Panc1 (cell line): ENCODE data around the gene STARD13. TPM values are rescaled to one million over a fixed set of nuclear protein-coding genes. Genes with fewer than 3 reads are reported as not detected.

Experiments
- ATAC-seq: fragments of 200-7000 bp; cut with Tn5 transposase; 2 replicates; pipeline ENCODE4 v1.9.1; 2020; ENCODE audit warnings: mild to moderate bottlenecking, moderate library complexity
- BruUV-seq: library from RNA; stranded (reverse); fragments of 400-500 nt; replicated peaks from 2 replicates; lab custom pipeline; 2021; lab: Mats Ljungman, UMichigan
- CTCF ChIA-PET: fragments of 300-600 bp; sonication (Branson Sonifier 250); formaldehyde crosslinking; loops from one replicate; lab custom pipeline; 2022; ENCODE audit warnings: antibody characterized with exemption; lab: Charles Lee
- POLR2A ChIA-PET: fragments of 300-600 bp; sonication (Branson Sonifier 250); formaldehyde crosslinking; loops from one replicate; lab custom pipeline; 2022; ENCODE audit warnings: antibody characterized with exemption; lab: Charles Lee
- DNase-seq: peaks from one replicate; pipeline ENCODE4 v3.0.0-alpha.2; 2010; ENCODE audit warnings: low read depth, low spot score
- H3K27ac ChIP-seq: 2 replicates; pipeline ENCODE4 v1.5.1; 2011; ENCODE audit warnings: mild to moderate bottlenecking, low read length, inconsistent platforms
- H3K27me3 ChIP-seq: fragments of 200-500 bp; sonication (Bioruptor generic); 2 replicates; pipeline ENCODE4 v1.6.0; 2014; ENCODE audit warnings: low read length, inconsistent platforms; ENCODE audit not compliant: control insufficient read depth, insufficient read depth
- H3K36me3 ChIP-seq: fragments of 200-500 bp; sonication (Bioruptor generic); 2 replicates; pipeline ENCODE4 v1.5.1; 2014; ENCODE audit warnings: inconsistent platforms, mild to moderate bottlenecking, low read length, moderate library complexity; ENCODE audit not compliant: control insufficient read depth, insufficient read depth
- H3K4me1 ChIP-seq: 2 replicates; pipeline ENCODE4 v1.5.1; 2011; ENCODE audit warnings: inconsistent platforms, mild to moderate bottlenecking, low read length, moderate library complexity; ENCODE audit not compliant: control insufficient read depth, insufficient read depth
- H3K4me3 ChIP-seq, 2 experiments: 2 replicates each; pipeline ENCODE4 v1.5.1; 2011 to 2012; ENCODE audit warnings: low read depth in 2 of 2, low read length in 2 of 2, mild to moderate bottlenecking in 2 of 2, inconsistent platforms in 1 of 2, moderate library complexity in 1 of 2
- H3K9me3 ChIP-seq: fragments of 200-500 bp; sonication (Bioruptor generic); 2 replicates; pipeline ENCODE4 v1.5.1; 2014; ENCODE audit warnings: low read depth, mild to moderate bottlenecking, inconsistent platforms, low read length, moderate library complexity; ENCODE audit not compliant: control insufficient read depth, insufficient read depth
- POLR2AphosphoS5 ChIP-seq: IDR thresholded peaks from 2 replicates; pipeline ENCODE4 v1.6.1; 2012; ENCODE audit warnings: mild to moderate bottlenecking, low read depth, low read length, moderate library complexity
- SIN3A ChIP-seq: IDR thresholded peaks from 2 replicates; pipeline ENCODE4 v1.6.1; 2012; ENCODE audit warnings: low read depth, mild to moderate bottlenecking, low read length, moderate library complexity, borderline replicate concordance; ENCODE audit not compliant: insufficient read depth
- TCF7L2 ChIP-seq: IDR thresholded peaks from 2 replicates; pipeline ENCODE4 v1.6.1; 2011; ENCODE audit warnings: mild to moderate bottlenecking, low read depth, low read length, inconsistent platforms
- in situ Hi-C: cut with HindIII; loops from 2 replicates; pipeline ENCODE4 v1.10.0; 2016; ENCODE audit warnings: low sequenced_read_pairs, low pct_unique_long_range_greater_than_20kb
- intact Hi-C: fragments of 100-400 bp; cut with micrococcal nuclease; formaldehyde crosslinking; loops from one replicate; pipeline ENCODE4 v1.10.0; 2022; ENCODE audit not compliant: unreplicated experiment
- total RNA-seq: library from RNA; stranded (reverse); gene quantifications from one replicate; pipeline ENCODE4 v1.2.1, GENCODE V29; 2021; ENCODE audit not compliant: unreplicated experiment
- TF ChIP-seq, protein P1 (sequence below), 2 experiments: IDR thresholded peaks; 2 replicates each; pipeline ENCODE4 v1.6.1; 2011 to 2012; ENCODE audit warnings: low read depth in 2 of 2, control low read depth in 1 of 2, low read length in 1 of 2, mild to moderate bottlenecking in 1 of 2, moderate library complexity in 1 of 2; ENCODE audit not compliant: insufficient read depth in 1 of 2
- TF ChIP-seq, protein P2 (sequence below): fragments of 450-650 bp; IDR thresholded peaks from 2 replicates; pipeline ENCODE4 v1.5.1; 2017; ENCODE audit warnings: mild to moderate bottlenecking

The STARD13 gene
- total RNA-seq, 1 experiment from 2014 or later, result 6.5 TPM

DNA sequence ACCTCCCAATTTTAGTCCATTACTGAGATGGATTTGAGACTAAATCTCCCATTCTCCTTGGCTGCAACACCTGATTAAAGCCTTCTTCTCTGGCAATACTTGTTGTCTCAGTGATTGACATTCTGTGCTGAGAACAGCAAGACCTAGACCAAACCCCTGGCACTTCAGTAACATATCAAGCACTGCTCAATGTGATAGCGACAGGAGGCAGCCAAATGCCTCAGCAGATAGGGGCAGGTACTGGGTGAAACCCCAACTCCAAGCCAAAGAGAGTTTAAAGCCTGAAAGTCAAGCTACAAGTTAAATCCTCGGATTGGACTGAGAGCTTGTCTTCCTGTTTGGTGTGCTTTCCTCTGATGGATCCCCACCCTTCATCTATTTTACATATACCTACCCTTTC lies 52.7 kb downstream of the STARD13 start:
- ChIA-PET POLR2A (no interaction called here), CTCF (no interaction called here)
- Histone ChIP-seq H3K4me1 (peaks cover 16% of the 10 kb centered on the region), H3K9me3 (no peaks in the 10 kb centered on the region), H3K4me3 (no peak overlapping the region), H3K36me3 (no peaks in the 10 kb centered on the region), H3K27me3 (no peaks in the 10 kb centered on the region), H3K27ac (no peak overlapping the region)
- BruUV-seq, result no TSS peak
- no peak for DNase-seq
- ATAC-seq, result no peak
- TF ChIP-seq, protein P1, sequence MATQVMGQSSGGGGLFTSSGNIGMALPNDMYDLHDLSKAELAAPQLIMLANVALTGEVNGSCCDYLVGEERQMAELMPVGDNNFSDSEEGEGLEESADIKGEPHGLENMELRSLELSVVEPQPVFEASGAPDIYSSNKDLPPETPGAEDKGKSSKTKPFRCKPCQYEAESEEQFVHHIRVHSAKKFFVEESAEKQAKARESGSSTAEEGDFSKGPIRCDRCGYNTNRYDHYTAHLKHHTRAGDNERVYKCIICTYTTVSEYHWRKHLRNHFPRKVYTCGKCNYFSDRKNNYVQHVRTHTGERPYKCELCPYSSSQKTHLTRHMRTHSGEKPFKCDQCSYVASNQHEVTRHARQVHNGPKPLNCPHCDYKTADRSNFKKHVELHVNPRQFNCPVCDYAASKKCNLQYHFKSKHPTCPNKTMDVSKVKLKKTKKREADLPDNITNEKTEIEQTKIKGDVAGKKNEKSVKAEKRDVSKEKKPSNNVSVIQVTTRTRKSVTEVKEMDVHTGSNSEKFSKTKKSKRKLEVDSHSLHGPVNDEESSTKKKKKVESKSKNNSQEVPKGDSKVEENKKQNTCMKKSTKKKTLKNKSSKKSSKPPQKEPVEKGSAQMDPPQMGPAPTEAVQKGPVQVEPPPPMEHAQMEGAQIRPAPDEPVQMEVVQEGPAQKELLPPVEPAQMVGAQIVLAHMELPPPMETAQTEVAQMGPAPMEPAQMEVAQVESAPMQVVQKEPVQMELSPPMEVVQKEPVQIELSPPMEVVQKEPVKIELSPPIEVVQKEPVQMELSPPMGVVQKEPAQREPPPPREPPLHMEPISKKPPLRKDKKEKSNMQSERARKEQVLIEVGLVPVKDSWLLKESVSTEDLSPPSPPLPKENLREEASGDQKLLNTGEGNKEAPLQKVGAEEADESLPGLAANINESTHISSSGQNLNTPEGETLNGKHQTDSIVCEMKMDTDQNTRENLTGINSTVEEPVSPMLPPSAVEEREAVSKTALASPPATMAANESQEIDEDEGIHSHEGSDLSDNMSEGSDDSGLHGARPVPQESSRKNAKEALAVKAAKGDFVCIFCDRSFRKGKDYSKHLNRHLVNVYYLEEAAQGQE (IDR thresholded peaks at IDR 0.05; ENCODE audit: insufficient read depth in 1 of 2, low read depth in 2 of 2, low read length in 1 of 2), result no peak
- TF ChIP-seq SIN3A, result no peak
- TF ChIP-seq TCF7L2, result no peak
- TF ChIP-seq POLR2AphosphoS5, result no peak
- TF ChIP-seq, protein P2, sequence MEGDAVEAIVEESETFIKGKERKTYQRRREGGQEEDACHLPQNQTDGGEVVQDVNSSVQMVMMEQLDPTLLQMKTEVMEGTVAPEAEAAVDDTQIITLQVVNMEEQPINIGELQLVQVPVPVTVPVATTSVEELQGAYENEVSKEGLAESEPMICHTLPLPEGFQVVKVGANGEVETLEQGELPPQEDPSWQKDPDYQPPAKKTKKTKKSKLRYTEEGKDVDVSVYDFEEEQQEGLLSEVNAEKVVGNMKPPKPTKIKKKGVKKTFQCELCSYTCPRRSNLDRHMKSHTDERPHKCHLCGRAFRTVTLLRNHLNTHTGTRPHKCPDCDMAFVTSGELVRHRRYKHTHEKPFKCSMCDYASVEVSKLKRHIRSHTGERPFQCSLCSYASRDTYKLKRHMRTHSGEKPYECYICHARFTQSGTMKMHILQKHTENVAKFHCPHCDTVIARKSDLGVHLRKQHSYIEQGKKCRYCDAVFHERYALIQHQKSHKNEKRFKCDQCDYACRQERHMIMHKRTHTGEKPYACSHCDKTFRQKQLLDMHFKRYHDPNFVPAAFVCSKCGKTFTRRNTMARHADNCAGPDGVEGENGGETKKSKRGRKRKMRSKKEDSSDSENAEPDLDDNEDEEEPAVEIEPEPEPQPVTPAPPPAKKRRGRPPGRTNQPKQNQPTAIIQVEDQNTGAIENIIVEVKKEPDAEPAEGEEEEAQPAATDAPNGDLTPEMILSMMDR, result no peak
- intact Hi-C loops (no loop called here), in situ Hi-C loops (no loop called here)

DNA sequence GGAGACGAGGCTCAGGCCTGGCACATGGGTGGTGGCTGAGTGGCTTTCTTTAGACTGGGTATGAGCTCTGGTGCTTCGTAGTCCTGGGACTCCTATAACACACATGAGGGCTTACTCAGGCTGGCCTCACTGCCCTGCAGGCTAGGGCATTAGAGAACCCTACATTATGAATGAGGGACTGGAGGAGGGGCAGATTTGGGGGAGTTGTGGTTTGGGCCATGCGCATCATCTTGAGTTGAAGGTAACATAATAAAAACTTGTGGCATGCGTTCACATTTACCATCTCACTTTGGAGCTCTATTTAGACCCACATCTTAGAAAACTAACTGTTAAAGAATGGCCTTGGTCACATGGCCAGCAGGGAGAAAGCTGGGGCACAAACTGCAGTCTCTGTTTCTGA lies 54.2 kb downstream of the STARD13 start:
- in situ Hi-C loops (no loop called here), intact Hi-C loops (no loop called here)
- TF ChIP-seq SIN3A, result no peak
- Histone ChIP-seq H3K27me3 (no peaks in the 10 kb centered on the region), H3K27ac (no peak overlapping the region; the same call in 1 of the 2 replicates), H3K4me3 (no peak overlapping the region), H3K36me3 (no peaks in the 10 kb centered on the region), H3K9me3 (no peaks in the 10 kb centered on the region), H3K4me1 (peaks cover 17% of the 10 kb centered on the region)
- ChIA-PET POLR2A (no interaction called here), CTCF (no interaction called here)
- DNase-seq (no peak), ATAC-seq (no peak)
- BruUV-seq, result no TSS peak

DNA sequence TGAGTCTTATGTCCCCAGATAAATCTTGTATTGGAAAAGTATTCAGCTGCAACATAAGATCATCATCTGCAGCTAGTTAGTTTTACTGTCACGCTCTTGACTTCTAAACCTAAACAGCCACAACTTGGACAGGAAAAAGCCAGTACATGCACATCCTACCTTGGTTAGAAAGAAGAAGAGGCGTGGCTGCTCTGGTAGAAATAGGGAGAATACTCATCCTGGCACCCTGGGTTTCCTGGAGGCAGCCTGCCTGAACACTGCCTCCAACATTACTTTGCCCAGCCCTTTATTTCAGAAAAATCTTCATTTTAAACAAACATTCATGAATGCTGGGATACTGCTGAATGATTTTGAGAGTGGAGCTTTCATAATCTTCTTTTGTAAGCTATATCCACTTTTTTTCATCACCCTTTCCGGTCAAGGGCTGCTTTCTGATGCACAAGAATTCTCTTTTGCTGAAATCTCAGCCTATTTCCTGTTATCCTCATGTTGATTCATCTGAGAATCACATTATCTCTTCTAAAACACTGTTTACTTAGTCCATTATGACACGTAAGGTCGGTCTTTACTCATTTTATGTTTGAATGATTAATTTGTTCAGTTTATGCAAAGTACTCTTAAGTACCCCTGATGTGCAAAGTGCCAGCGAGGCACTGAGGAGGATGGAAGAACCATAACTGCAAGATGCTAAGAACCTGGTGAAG lies 55.2 kb downstream of the STARD13 start:
- no peaks in the 10 kb centered on the region for H3K36me3 ChIP-seq
- DNase-seq (no peak), ATAC-seq (no peak)
- H3K27me3 ChIP-seq, result no peaks in the 10 kb centered on the region
- no TSS peak for BruUV-seq
- POLR2A ChIA-PET, result no interaction called here
- H3K9me3 ChIP-seq, result no peaks in the 10 kb centered on the region
- H3K4me1 ChIP-seq, result peaks cover 17% of the 10 kb centered on the region
- H3K4me3 ChIP-seq, result no peak overlapping the region
- intact Hi-C loops (no loop called here), in situ Hi-C loops (no loop called here)
- TF ChIP-seq, protein P1 (IDR thresholded peaks at IDR 0.05; ENCODE audit: insufficient read depth in 1 of 2, low read depth in 2 of 2, low read length in 1 of 2), result no peak
- TF ChIP-seq TCF7L2 (no peak), SIN3A (no peak), POLR2AphosphoS5 (no peak)
- TF ChIP-seq, protein P2, result no peak
- CTCF ChIA-PET, result no interaction called here
- H3K27ac ChIP-seq, result no peak overlapping the region
